Measurements from ENCODE around the gene FOLR2.

DNA sequence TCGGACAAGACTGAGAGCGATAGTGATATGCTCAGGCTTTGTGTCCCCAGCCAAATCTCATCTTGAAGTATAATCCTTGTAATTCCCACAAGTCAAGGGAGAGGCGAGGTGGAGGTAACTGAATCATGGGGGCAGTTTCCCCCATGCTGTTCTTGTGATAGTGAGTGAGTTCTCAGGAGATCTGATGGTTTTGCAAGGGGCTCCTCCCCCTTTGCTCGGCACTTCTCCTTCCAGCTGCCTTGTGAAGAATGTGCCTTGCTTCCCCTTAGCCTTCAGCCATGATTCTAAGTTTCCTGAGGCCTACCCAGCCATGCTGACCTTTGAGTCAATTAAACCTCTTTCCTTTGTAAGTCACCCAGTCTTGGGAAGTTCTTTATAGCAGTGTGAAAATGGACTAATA is 7.5 kb upstream of the FOLR2 start:
- TF ChIP-seq, protein P1, sequence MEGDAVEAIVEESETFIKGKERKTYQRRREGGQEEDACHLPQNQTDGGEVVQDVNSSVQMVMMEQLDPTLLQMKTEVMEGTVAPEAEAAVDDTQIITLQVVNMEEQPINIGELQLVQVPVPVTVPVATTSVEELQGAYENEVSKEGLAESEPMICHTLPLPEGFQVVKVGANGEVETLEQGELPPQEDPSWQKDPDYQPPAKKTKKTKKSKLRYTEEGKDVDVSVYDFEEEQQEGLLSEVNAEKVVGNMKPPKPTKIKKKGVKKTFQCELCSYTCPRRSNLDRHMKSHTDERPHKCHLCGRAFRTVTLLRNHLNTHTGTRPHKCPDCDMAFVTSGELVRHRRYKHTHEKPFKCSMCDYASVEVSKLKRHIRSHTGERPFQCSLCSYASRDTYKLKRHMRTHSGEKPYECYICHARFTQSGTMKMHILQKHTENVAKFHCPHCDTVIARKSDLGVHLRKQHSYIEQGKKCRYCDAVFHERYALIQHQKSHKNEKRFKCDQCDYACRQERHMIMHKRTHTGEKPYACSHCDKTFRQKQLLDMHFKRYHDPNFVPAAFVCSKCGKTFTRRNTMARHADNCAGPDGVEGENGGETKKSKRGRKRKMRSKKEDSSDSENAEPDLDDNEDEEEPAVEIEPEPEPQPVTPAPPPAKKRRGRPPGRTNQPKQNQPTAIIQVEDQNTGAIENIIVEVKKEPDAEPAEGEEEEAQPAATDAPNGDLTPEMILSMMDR (IDR thresholded peaks at IDR 0.05), result no peak
- TF ChIP-seq POLR2A (IDR thresholded peaks at IDR 0.05), result no peak

Data from lower leg skin (tissue), 3 donors.